GM19238 (cell line): ENCODE results near the gene ADCY2.

ENCODE experiments used
- DNase-seq: peaks from one replicate; pipeline ENCODE4 v3.0.0; 2011; ENCODE audit warnings: low spot score; ENCODE audit not compliant: insufficient read length

ADCY2 gene

DNA sequence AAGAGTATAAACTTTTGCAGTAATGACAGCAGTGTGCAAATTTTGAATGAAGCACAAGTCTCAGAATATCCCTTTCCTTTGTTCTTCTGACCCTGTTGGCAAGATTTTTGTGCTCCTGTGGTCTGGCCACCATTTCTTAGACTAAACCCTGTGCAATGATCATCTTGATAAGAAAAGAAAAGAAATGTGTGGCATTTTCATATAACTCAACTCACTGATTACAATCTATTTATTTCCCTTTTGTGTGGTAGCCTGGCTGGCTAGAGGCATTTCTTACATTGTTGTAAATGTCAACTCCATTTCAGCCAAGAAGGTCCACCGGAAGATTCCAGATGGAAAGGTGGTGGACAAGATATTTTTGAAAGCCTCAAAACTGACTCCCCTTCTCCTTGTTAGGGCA is 41.9 kb downstream of the ADCY2 start:
- no peak for DNase-seq

DNA sequence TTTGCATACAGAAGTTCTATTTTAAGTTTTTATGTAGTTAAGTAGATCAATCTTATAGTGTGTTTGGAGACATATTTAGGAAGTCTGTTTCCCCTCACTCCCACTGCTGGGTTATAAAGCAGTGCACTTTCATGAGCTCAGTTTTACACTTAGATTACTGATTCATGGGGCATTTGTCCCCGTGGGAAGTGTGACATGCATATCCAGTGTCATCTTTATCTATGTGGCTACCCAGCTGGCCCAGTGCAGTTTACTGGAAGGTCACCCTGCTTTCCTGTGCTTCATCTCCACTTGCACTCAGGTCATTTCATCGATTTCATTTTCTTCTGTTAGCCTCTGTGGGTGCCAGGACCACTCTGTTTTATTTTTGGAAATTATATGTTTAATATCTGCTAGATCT is 49.1 kb downstream of the ADCY2 start:
- DNase-seq: no peak

DNA sequence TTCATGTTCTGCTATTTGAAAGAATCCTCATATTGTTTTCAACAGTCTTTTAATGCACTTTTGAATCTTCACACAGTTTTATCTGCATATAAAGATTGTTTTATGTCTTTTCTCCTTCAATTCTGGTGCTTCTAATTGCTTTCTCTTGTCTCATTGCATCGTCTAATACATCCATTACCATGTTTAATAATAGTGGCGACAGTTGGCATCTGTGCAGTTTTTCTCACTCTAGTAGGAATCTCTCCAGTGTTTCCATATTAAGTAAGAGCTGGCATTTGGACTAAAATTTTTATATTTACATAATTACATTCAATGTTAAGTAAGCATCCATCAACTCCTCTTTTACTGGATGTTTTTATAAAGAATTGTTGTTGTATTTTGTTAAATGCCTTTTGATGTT is 49.9 kb downstream of the ADCY2 start:
- DNase-seq: no peak

DNA sequence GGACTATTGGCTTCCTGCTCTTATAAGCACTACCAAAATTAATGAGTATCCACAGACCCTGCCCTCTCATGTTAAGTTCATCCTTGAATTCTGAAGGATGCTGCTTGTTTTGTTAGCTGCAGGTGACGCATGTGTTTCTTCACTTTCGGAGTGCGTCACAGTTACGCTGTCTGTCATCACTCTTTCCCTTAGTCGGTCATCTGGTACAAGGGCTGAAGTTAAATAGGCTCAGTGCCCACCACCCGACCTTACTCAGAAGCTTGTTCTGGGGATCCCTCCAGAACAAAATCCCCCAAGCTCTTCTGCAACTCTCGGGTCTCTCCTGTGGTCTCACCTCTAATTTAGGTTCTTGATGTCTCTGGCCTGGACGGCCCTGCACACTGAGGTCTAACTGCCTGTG is 51.0 kb downstream of the ADCY2 start:
- no peak for DNase-seq

DNA sequence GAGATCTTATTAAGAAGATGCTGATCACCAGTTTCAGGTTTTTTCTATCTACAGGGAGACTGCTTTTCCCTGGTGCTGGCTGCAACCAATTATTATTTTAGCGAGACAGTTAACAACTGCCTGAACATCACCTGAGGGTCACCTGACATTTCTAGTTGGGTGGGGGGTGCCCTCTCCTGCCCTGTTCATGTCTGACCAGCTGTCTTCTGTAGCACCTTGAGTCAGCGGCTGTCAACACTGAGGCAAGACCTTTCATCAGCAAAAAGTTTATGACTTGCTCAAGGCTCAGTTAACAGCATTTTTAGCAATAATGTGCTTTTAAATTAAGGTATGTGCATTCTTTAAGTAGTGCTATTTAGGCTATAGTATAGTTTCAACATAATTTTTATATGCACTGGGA is 58.0 kb downstream of the ADCY2 start:
- DNase-seq: no peak

DNA sequence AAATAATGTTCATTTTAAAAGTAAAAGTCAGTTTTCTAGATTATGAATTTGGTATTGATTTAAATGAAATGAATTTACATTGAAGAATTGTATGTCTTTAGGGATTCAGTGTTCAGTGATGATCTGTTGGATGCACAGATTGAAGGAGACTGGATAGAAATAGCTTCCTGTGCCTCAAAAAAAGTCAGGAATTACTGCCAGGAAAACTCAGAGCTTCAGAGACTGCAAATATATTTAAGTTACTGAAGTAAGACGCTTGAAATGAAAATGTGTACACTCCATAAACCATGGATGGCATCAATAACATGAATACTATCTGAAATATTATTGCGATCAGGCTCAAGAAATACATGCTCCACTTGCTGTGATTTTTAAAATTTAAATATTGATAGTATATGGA is 60.3 kb downstream of the ADCY2 start:
- DNase-seq: no peak

DNA sequence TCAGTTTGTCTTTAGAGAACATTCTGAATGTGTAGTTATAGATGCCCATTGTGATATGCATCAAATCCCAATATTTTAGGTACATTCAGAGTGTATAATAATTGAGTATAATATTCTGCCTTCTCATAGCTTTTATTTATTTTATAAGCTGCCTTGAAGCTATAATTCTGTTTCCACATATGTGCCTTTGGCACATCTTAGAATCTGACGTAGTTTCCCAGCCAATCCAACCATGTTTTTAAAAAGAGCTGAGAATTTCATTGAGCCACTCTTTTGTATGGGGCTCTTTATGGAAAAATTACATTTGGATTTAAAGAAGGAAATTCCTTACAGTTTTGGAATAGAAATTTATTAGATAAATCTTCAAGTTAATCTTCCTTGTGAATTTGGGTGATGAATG is 65.4 kb downstream of the ADCY2 start:
- no peak for DNase-seq

DNA sequence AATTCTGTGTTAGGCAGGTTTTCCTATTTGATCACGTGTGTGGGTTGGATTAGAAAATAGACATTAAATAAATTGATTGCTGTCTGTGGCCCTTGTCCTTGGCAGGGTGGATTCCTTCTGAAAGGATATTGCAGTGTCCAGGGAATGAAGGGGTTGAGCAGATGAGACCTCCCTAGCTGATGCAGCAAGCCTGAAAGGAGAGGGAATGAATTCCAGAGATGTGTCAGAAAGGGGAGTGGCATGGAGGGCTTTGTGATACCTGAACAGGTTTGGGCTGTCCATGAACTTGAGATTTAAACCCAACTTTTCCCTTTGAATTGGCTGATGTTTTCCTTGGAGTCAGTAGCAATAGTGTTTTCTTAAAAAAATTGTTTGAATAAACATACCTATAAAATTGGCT is 66.8 kb downstream of the ADCY2 start:
- DNase-seq: no peak

DNA sequence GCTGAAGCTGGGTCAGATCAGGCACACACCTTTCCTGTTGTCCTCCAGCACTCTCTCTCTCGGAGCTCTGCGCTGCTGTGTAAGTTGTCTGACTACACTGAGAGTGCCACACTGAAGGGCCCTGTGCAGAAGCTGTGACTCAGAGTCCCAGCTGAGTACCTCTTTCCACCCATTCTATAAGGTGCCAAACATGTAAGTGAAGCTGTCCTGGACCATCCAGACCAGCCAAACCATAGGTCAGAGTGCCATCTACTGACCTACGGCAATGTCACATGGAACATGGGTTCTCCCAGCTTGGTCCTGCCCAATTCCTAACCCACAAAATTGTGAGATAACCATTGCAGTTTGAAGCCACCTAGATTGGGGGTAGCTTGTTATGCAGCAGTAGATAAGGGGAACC is 68.2 kb downstream of the ADCY2 start:
- no peak for DNase-seq

DNA sequence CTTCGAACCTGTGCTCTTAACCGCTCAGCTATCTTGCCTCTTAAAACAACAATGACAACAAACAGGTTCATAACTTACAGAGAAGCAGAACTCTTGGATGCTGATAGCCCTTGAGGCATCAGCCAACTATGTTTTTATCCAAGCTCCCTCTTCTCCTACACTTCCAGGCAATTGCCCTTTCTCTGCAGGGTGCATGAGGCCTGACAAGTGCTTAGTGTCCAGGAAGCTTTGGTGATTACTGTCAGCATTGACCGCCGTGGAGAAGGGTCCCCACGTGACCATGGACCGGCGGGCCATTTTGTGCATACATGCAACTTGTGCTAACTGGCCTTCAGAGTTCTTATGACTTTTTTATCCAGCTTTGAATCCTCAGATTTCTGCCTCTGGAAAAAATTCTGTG is 71.2 kb downstream of the ADCY2 start:
- no peak for DNase-seq

DNA sequence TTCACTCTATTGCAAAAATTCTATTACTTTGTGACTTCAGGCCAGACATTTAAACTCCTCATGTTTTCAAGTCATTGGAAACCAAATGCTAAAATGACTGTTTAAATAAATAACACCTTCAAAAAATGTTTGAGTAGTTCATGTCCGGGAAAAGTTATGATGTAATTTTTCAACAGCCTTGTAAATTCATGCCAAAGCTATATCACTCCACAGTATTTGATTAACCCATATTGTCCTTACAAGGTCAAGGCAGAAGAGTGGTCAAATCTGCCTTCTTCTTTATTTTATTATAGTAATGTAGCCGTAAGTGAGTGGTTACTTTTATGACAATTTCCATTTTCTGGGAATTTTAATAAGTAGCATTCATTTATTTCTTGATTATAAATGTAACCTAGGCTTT is 72.8 kb downstream of the ADCY2 start:
- no peak for DNase-seq

DNA sequence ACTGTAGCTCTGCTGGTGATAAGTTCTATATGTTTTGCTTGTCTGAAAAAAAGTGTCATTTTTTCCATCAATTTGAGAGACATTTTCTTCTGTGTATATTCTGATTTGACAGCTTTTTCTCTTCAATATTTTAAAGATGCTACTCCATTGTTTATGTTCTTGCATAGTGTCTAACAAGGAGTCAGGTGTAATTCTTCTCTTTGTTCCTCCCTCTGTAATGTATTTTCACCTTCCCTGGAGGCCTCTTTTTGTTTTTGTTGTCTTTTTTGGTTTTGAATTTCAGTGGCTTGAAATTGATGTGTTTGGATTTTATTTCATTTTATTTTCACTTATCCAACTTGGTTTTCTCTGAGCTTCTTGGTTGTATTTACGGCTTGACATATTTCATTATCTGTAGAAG is 75.8 kb downstream of the ADCY2 start:
- no peak for DNase-seq

DNA sequence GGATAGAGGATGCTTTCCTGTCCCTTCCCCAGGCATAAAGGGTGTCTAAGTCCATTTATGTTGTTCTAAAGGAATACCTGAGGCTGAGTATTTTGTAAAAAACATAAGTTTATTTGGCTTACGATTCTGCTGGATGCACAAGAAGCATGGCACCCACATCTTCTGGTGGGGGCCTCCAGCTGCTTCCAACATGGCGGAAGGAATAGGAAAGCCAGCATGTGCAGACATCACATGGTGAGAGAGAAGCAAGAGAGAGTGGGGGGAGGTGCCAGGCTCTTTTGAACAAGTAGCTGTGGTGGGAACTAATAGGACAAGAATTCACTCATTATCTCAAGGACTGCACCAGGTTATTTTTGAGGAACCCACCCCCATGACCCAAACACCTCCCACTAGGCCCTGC is 77.2 kb downstream of the ADCY2 start:
- DNase-seq: no peak

DNA sequence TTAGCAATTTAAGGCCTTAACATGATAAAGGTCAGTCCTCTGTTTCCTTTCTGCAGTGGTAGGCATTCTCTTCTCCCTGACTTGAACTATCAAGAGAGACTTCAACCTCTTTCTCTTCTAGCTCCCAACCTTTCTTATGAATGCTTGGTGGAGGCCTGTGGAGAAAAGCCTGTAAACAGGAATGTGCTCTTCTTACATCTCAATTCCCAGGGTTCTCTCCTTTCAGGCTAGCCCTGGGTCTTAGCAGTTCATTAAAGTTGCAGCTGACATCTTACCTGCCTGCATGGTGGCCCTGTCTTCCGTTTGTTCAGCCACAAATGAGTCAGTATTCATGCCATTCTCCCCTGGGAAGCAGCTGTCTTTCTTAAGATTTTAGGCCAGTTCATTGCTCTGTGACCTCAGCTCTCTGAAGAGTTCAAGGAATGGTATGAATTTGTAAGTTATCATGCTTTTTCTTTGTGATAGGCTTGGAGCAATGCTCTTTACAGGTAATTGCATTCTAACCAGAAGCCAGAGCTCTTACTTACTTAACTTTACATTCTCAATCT is 77.8 kb downstream of the ADCY2 start:
- DNase-seq: no peak

DNA sequence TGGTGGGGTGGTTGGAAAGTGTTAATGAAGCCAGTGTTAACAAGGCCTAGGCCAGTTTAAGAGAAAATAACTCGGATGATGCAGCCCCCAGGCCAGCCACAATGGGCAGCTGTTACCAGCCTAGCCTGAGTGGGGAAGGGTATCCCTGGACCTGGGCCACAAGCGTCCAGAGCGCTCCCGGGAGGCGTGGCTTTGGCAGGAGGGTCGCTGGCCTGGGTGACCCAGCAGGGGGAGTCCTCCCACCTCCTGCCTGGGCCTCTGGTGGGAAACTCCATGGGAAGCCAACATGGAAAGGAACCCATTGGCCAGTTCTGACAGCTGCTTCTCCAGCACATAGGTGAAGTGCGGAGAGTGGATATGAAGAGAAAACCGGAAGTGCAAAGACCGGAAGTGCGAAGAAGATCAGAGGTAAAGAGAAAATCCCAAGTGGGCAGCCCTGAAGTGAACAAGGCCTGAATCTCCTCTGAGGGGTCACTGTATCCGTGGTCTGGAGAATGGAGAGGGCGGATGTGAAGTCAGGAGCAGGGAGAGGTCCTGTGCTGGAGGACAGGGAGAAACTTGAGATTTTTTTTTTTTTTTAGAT is 79.0 kb downstream of the ADCY2 start:
- no peak for DNase-seq

DNA sequence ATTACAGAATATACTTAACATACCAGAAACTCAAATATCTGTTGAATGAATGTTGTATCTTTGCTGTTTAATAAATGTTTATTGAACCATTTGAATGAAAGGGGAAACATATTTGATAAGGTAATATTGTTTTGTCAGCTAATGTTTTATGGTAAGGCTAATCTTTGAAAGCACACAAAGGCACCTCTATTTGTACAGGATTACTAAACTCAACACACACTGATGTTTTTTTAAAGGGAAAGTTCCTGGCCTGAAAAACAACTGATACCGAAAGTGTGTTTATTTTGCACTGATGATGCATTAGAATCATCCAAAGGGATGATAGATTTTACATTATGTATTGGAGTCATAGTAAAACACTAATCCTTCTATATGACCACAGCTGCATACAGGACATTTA is 82.5 kb downstream of the ADCY2 start:
- no peak for DNase-seq

DNA sequence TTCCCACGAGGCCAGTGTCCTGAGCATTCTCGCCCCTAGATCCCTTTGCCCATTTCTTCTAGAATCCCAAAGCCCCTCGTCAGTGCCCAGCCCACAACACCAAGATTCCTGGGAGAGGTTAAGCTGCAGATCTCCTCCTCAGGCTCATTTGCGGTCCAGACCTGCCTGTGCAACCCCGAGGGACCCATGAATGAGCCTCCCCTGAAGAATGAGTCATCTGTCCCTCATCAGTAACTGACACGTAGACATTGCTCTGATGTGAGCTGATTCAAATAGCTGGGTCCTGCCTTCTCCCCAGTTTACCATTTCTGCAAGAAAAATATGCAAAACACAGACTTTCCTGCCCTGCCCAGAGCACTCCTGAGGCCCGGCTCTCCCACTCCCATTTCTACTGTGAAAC is 92.8 kb downstream of the ADCY2 start:
- DNase-seq: no peak

DNA sequence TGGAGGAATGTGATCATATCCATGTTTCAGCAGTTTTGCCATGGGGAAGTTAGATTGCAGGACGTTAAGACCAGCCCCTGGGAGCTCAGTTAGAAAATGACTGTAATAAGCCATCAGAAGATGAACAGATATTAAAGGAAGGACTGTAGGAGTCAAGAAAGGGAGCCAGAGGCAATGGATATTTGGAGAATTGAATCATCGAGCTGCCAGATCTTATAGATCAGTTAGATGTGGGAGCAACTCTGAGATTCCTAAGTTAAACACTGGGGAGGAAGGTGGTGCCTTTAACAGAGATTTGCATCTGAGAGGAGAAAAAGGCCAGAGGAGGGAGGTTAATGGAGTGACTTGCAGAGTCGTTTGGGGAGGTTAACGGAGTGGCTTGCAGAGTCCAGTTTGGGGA is 96.4 kb downstream of the ADCY2 start:
- DNase-seq: no peak

DNA sequence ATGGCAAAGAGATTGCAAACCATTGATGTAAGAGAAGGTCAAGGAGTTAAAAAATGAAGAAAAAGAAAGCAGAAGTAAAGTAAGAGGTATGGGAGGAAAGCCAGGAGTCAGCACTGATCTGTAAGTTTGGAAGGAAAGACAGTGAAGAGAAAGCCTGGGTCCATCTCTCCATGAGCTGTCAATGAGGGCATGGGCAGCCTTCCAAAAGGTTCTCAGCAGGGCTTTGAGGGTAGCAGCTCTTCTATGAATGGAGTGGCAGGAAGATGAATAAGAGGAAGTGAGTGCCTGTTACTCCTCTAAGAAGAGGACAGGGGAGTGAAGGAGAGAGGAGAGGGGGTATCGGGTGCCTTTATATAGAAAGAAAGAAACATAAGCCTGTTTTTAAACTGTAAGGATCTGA is 97.1 kb downstream of the ADCY2 start:
- DNase-seq: no peak

DNA sequence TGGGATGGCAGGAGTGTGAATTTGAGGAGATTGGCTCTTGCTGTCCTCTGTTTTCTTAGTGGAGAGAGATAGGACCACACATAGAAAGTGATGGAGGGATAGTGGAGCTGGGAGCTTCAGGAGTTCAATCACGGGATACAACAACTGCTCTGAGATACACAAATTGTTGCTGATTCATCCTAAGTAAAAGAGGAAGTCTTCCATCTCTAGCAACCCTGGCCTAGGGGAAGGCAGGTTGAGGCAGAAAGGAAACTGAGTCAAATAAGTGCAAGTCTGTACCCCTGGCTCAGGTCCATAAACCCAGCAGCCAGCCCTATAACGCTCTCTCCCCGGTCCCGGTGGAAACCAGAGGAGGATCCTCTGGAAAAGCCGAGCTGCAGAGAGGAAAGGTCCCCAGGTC is 97.7 kb downstream of the ADCY2 start:
- DNase-seq: no peak

DNA sequence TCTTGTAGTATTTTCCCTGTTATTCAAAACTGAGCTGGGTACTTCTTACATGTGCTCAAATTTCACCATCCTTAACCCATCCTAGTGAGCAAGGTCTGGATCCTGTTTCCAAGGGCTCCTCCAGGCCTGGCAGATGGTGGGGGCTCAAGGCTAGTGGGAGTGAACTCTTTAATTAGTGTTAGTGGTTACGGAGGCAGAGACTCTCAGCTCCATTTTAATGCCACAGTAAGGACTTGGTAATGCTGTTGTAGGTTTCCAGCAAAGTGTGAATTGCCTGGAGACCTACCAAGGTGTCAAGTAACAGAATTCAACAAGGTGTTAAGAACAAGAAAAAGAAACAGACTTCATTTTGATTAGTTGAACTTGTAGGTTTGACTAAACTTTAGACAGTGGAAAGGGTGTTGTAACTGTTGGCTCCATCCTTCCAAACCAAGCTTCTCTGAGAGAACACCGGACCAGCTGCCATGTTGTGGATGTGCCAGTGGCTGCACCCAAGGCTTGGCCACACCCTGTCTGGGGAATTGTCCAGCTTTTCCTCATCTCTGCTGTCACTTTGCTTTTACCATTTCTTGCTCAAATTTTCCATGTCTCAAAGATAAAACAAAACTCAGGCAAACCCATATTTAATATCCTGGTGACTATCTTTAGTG is 98.7 kb downstream of the ADCY2 start:
- DNase-seq: no peak

DNA sequence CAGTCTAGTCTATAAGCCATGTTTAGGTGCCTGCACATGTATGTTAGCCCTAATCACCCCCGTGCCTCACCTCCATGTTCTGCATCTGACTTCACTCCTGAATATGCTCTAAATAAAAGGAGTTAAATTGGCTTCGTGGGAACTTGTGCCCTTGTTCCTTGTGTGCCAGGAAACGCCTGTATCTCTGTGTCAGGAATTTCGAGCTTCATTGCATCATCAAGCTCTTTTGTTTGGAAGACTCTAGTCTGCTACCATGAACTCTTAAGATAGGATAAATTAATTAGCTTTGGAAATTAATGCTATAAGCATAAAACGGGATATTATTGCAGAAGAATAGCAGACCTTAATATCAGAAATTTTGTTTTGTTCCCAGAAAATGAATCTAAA is 99.2 kb downstream of the ADCY2 start:
- DNase-seq: no peak

DNA sequence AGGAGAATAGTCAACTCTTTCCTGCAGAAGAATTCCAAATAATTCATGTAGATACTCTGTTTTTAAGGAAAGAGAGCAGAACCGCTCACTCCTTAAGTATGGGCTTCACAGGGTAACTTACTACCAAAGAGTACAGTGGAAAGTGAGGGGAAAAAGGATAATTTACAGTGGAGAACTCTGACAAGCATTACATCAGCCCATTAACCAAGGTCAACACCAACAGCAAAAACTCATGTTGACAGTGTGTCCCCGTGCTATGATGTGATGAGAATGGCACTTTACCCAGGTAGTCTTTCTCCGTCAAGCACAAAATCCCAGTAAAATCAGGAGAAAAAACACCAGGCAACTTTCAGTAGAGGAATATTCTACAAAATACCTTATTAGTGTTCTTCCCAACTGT is 104.3 kb downstream of the ADCY2 start:
- no peak for DNase-seq

DNA sequence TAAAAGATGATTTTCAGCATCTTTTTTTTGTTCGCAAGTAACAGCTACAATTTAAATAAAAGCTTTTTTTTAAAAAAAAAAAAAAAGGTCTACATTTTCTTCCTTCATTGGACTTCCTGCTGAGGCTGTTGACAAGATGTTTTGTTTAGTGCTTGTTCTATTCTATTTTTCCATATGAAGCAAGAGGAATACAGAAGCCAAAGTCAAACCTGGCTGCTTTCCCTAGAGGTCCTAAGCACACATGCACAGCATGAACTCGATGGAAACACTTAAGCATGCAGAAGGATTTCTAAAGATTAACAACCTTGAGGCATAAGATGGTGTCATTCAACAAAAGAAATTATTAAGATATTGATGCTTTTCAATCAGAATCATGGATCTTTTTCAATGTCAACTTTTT is 105.1 kb downstream of the ADCY2 start:
- DNase-seq: no peak
